DND-41 (cell line): ENCODE measurements around the gene NRF1.

ENCODE experiments used
- CTCF ChIP-seq: IDR thresholded peaks from 2 replicates; pipeline ENCODE4 v1.5.1; 2012; ENCODE audit warnings: borderline replicate concordance, low read length, moderate library complexity, mild to moderate bottlenecking; ENCODE audit not compliant: poor library complexity, severe bottlenecking; ENCODE audit errors: extremely low read depth
- EZH2 ChIP-seq: IDR thresholded peaks from 3 replicates; pipeline ENCODE4 v1.6.1; 2012; ENCODE audit warnings: borderline replicate concordance, low read depth, mild to moderate bottlenecking, moderate library complexity, low read length, inconsistent platforms; ENCODE audit not compliant: severe bottlenecking

- TF ChIP-seq CTCF (no peak), EZH2 (no peak)
These were observed 77.1 kb downstream of the NRF1 start for GRCh38 chr7:129688503-129689222.
